Adipocyte (in vitro differentiated cells): ENCODE data around the gene SLC10A4.

Experiments
- DNase-seq: peaks from one replicate; pipeline ENCODE4 v3.0.0-alpha.2; 2015; ENCODE audit warnings: low read depth
- H3K27me3 ChIP-seq: replicated peaks from 2 replicates; pipeline ENCODE4 v1.7.0; 2013; ENCODE audit warnings: mild to moderate bottlenecking, low read length, moderate library complexity; ENCODE audit not compliant: control insufficient read depth, insufficient read depth
- H3K36me3 ChIP-seq: 2 replicates; pipeline ENCODE4 v1.7.0; 2013; ENCODE audit warnings: low read length, mild to moderate bottlenecking, moderate library complexity; ENCODE audit not compliant: control insufficient read depth, insufficient read depth, severe bottlenecking
- H3K4me1 ChIP-seq: 2 replicates; pipeline ENCODE4 v1.7.0; 2013; ENCODE audit warnings: mild to moderate bottlenecking, low read length, moderate library complexity; ENCODE audit not compliant: control insufficient read depth, insufficient read depth
- H3K4me3 ChIP-seq: 2 replicates; pipeline ENCODE4 v1.7.0; 2013; ENCODE audit warnings: mild to moderate bottlenecking, low read length, moderate library complexity
- H3K9ac ChIP-seq: 2 replicates; pipeline ENCODE4 v1.7.0; 2013; ENCODE audit warnings: mild to moderate bottlenecking, low read length, moderate library complexity
- H3K9me3 ChIP-seq: 2 replicates; pipeline ENCODE4 v1.7.0; 2013; ENCODE audit warnings: mild to moderate bottlenecking, low read length, moderate library complexity; ENCODE audit not compliant: control insufficient read depth

The SLC10A4 gene

GRCh38 chr4:48490012-48490679 is 7.0 kb downstream of the SLC10A4 start, which contains the start of gene ZAR1:
ZAR1 (plus strand) TSS chr4:48490252; CDS start chr4:48490292, 40 bp downstream.
- Histone ChIP-seq H3K36me3 (no peaks in the 10 kb centered on the region), H3K4me1 (peaks cover 3% of the 10 kb centered on the region), H3K9ac (no peak within 1 kb of the TSS), H3K4me3 (peak within 1 kb of the TSS; percentile 25), H3K27me3 (peaks cover 38% of the 10 kb centered on the region), H3K9me3 (no peaks in the 10 kb centered on the region)
- DNase-seq: no peak

GRCh38 chr4:48490680-48491513 is 7.8 kb downstream of the SLC10A4 start:
- Histone ChIP-seq H3K27me3 (peaks cover 35% of the 10 kb centered on the region), H3K9me3 (no peaks in the 10 kb centered on the region), H3K36me3 (no peaks in the 10 kb centered on the region), H3K9ac (no peak overlapping the region), H3K4me3 (no peak overlapping the region), H3K4me1 (peaks cover 3% of the 10 kb centered on the region)
- DNase-seq: no peak

GRCh38 chr4:48491514-48492176 is 8.5 kb downstream of the SLC10A4 start:
- H3K36me3 ChIP-seq: no peaks in the 10 kb centered on the region
- no peak overlapping the region for H3K9ac ChIP-seq
- H3K27me3 ChIP-seq: peaks cover 35% of the 10 kb centered on the region
- no peak for DNase-seq
- H3K9me3 ChIP-seq: no peaks in the 10 kb centered on the region
- H3K4me1 ChIP-seq: peaks cover 3% of the 10 kb centered on the region
- H3K4me3 ChIP-seq: no peak overlapping the region

GRCh38 chr4:48493452-48494100 is 10.4 kb downstream of the SLC10A4 start:
- Histone ChIP-seq H3K27me3 (peaks cover 28% of the 10 kb centered on the region), H3K9me3 (no peaks in the 10 kb centered on the region), H3K36me3 (peaks cover 2% of the 10 kb centered on the region), H3K4me1 (peaks cover 13% of the 10 kb centered on the region), H3K9ac (no peak overlapping the region), H3K4me3 (no peak overlapping the region)
- DNase-seq: peak; percentile 57

- peaks cover 13% of the 10 kb centered on the region for H3K27me3 ChIP-seq
- H3K4me3 ChIP-seq: no peak overlapping the region
- H3K9ac ChIP-seq: no peak overlapping the region
- peaks cover 13% of the 10 kb centered on the region for H3K4me1 ChIP-seq
- H3K9me3 ChIP-seq: no peaks in the 10 kb centered on the region
- H3K36me3 ChIP-seq: peaks cover 26% of the 10 kb centered on the region
- no peak for DNase-seq
These were observed 12.8 kb downstream of the SLC10A4 start for GRCh38 chr4:48495941-48496340.

- H3K36me3 ChIP-seq: peaks cover 26% of the 10 kb centered on the region
- H3K9me3 ChIP-seq: no peaks in the 10 kb centered on the region
- no peaks in the 10 kb centered on the region for H3K27me3 ChIP-seq
- no peak overlapping the region for H3K9ac ChIP-seq
- no peak overlapping the region for H3K4me3 ChIP-seq
- H3K4me1 ChIP-seq: peaks cover 9% of the 10 kb centered on the region
- no peak for DNase-seq
These were observed 15.8 kb downstream of the SLC10A4 start for GRCh38 chr4:48498895-48499294.

- Histone ChIP-seq H3K27me3 (no peaks in the 10 kb centered on the region), H3K4me3 (no peak overlapping the region), H3K4me1 (peaks cover 9% of the 10 kb centered on the region), H3K36me3 (peaks cover 27% of the 10 kb centered on the region), H3K9ac (no peak overlapping the region), H3K9me3 (no peaks in the 10 kb centered on the region)
- no peak for DNase-seq
These were observed 16.5 kb downstream of the SLC10A4 start for GRCh38 chr4:48499551-48500066.

- DNase-seq: peak; percentile 52
- H3K36me3 ChIP-seq: peaks cover 44% of the 10 kb centered on the region
These were observed 20.3 kb downstream of the SLC10A4 start for GRCh38 chr4:48503233-48504025.

GRCh38 chr4:48504026-48504330 is 20.8 kb downstream of the SLC10A4 start:
- DNase-seq: no peak
- Histone ChIP-seq H3K36me3 (peaks cover 44% of the 10 kb centered on the region), H3K9ac (no peak overlapping the region), H3K4me3 (no peak overlapping the region), H3K4me1 (no peaks in the 10 kb centered on the region), H3K27me3 (no peaks in the 10 kb centered on the region), H3K9me3 (no peaks in the 10 kb centered on the region)

More at GRCh38 chr4:48503233-48504025, 20.3 kb downstream of the SLC10A4 start:
- Histone ChIP-seq H3K27me3 (no peaks in the 10 kb centered on the region), H3K4me3 (no peak overlapping the region), H3K9me3 (no peaks in the 10 kb centered on the region), H3K4me1 (no peaks in the 10 kb centered on the region), H3K9ac (no peak overlapping the region)

- H3K27me3 ChIP-seq: no peaks in the 10 kb centered on the region
- no peak overlapping the region for H3K4me3 ChIP-seq
- no peak overlapping the region for H3K9ac ChIP-seq
- no peaks in the 10 kb centered on the region for H3K4me1 ChIP-seq
- no peaks in the 10 kb centered on the region for H3K9me3 ChIP-seq
- DNase-seq: peak; percentile 16
- H3K36me3 ChIP-seq: peaks cover 44% of the 10 kb centered on the region
These were observed 21.2 kb downstream of the SLC10A4 start for GRCh38 chr4:48504352-48504751.
